GM18951 (cell line): ENCODE data around the gene COX7A2.

Source experiments
- POLR2A ChIP-seq: IDR thresholded peaks from 4 replicates; pipeline ENCODE4 v1.6.1; 2011; ENCODE audit warnings: mild to moderate bottlenecking; ENCODE audit not compliant: insufficient read length, insufficient read depth; ENCODE audit errors: extremely low read depth
- in situ Hi-C: fragments of 300-500 bp; cut with MboI; formaldehyde crosslinking; loops from one replicate; pipeline ENCODE4 v1.12.0; 2022; ENCODE audit warnings: low sequenced_read_pairs, mixed read lengths, inconsistent platforms; ENCODE audit not compliant: unreplicated experiment

Gene COX7A2

GRCh38 chr6:75224303-75224926 lies 19.2 kb downstream of the COX7A2 start:
- no peak for TF ChIP-seq POLR2A
- in situ Hi-C loops: loop anchor here (25.0 kb wide), 1 partner anchor 1137 kb away; no protein-coding TSS in a partner anchor

- TF ChIP-seq POLR2A: no peak
- in situ Hi-C loops: loop anchor here (25.0 kb wide), 1 partner anchor 1136 kb away; no protein-coding TSS in a partner anchor
Measured at GRCh38 chr6:75223428-75223827, 20.2 kb downstream of the COX7A2 start.

GRCh38 chr6:75222261-75222660 lies 21.3 kb downstream of the COX7A2 start:
- no peak for TF ChIP-seq POLR2A
- in situ Hi-C loops: loop anchor here (25.0 kb wide), 1 partner anchor 1135 kb away; no protein-coding TSS in a partner anchor

GRCh38 chr6:75221116-75221515 lies 22.5 kb downstream of the COX7A2 start:
- TF ChIP-seq POLR2A: no peak
- in situ Hi-C loops: loop anchor here (25.0 kb wide), 1 partner anchor 1134 kb away; no protein-coding TSS in a partner anchor

- TF ChIP-seq POLR2A: no peak
- in situ Hi-C loops: loop anchor here (25.0 kb wide), 1 partner anchor 1133 kb away; no protein-coding TSS in a partner anchor
Measured at GRCh38 chr6:75220357-75220756, 23.2 kb downstream of the COX7A2 start.

GRCh38 chr6:75219263-75219662 lies 24.3 kb downstream of the COX7A2 start:
- in situ Hi-C loops: loop anchor here (25.0 kb wide), 1 partner anchor 1132 kb away; no protein-coding TSS in a partner anchor

GRCh38 chr6:75217193-75217592 lies 26.4 kb downstream of the COX7A2 start:
- TF ChIP-seq POLR2A: no peak
- in situ Hi-C loops: loop anchor here (25.0 kb wide), 1 partner anchor 1130 kb away; no protein-coding TSS in a partner anchor

More at GRCh38 chr6:75219263-75219662, 24.3 kb downstream of the COX7A2 start:
- TF ChIP-seq POLR2A: no peak

- TF ChIP-seq POLR2A: no peak
- in situ Hi-C loops: loop anchor here (25.0 kb wide), 1 partner anchor 1128 kb away; no protein-coding TSS in a partner anchor
Measured at GRCh38 chr6:75215291-75215690, 28.3 kb downstream of the COX7A2 start.

- in situ Hi-C loops: loop anchor here (25.0 kb wide), 1 partner anchor 1126 kb away; no protein-coding TSS in a partner anchor
- no peak for TF ChIP-seq POLR2A
Measured at GRCh38 chr6:75213732-75214131, 29.9 kb downstream of the COX7A2 start.

GRCh38 chr6:75213112-75213511 lies 30.5 kb downstream of the COX7A2 start:
- in situ Hi-C loops: loop anchor here (25.0 kb wide), 1 partner anchor 1126 kb away; no protein-coding TSS in a partner anchor
- no peak for TF ChIP-seq POLR2A

GRCh38 chr6:75211920-75212590 lies 31.5 kb downstream of the COX7A2 start:
- in situ Hi-C loops: loop anchor here (25.0 kb wide), 1 partner anchor 1125 kb away; no protein-coding TSS in a partner anchor

GRCh38 chr6:75210885-75211739 lies 32.5 kb downstream of the COX7A2 start:
- in situ Hi-C loops: loop anchor here (25.0 kb wide), 1 partner anchor 1124 kb away; no protein-coding TSS in a partner anchor
- no peak for TF ChIP-seq POLR2A

More at GRCh38 chr6:75211920-75212590, 31.5 kb downstream of the COX7A2 start:
- TF ChIP-seq POLR2A: no peak
